ENCODE data around the gene RBM5.

RBM5 gene

GRCh38 chr3:50147861-50148260, 59.1 kb downstream of the RBM5 start:
- DNase-seq (ENCODE audit: insufficient read length, low spot score): no peak
- TF ChIP-seq SPI1 (IDR thresholded peaks at IDR 0.05; ENCODE audit: low read depth, low read length) (no peak), POLR2A (IDR thresholded peaks at IDR 0.05; ENCODE audit: low read depth, low read length) (no peak), POLR2AphosphoS5 (IDR thresholded peaks at IDR 0.05; ENCODE audit: low read depth, low read length) (no peak), TAF1 (IDR thresholded peaks at IDR 0.05; ENCODE audit: low read depth, low read length) (no peak), POU2F2 (IDR thresholded peaks at IDR 0.05; ENCODE audit: low read depth, low read length) (no peak), PAX5 (IDR thresholded peaks at IDR 0.05; ENCODE audit: insufficient read depth, low read length, severe bottlenecking) (no peak)
- FAIRE-seq: no peak

GRCh38 chr3:50150404-50150750, 61.7 kb downstream of the RBM5 start:
- TF ChIP-seq POLR2AphosphoS5 (IDR thresholded peaks at IDR 0.05; ENCODE audit: low read depth, low read length) (no peak), SPI1 (IDR thresholded peaks at IDR 0.05; ENCODE audit: low read depth, low read length) (no peak), POLR2A (IDR thresholded peaks at IDR 0.05; ENCODE audit: low read depth, low read length) (no peak), POU2F2 (IDR thresholded peaks at IDR 0.05; ENCODE audit: low read depth, low read length) (no peak), TAF1 (IDR thresholded peaks at IDR 0.05; ENCODE audit: low read depth, low read length) (no peak), PAX5 (IDR thresholded peaks at IDR 0.05; ENCODE audit: insufficient read depth, low read length, severe bottlenecking) (no peak)
- FAIRE-seq: no peak
- no peak for DNase-seq (ENCODE audit: insufficient read length, low spot score)

- DNase-seq (ENCODE audit: insufficient read length, low spot score): no peak
- TF ChIP-seq TAF1 (IDR thresholded peaks at IDR 0.05; ENCODE audit: low read depth, low read length) (no peak), POU2F2 (IDR thresholded peaks at IDR 0.05; ENCODE audit: low read depth, low read length) (no peak), POLR2AphosphoS5 (IDR thresholded peaks at IDR 0.05; ENCODE audit: low read depth, low read length) (no peak), POLR2A (IDR thresholded peaks at IDR 0.05; ENCODE audit: low read depth, low read length) (no peak), PAX5 (IDR thresholded peaks at IDR 0.05; ENCODE audit: insufficient read depth, low read length, severe bottlenecking) (no peak), SPI1 (IDR thresholded peaks at IDR 0.05; ENCODE audit: low read depth, low read length) (no peak)
- no peak for FAIRE-seq
Measured at GRCh38 chr3:50150863-50151686, 62.4 kb downstream of the RBM5 start.

GRCh38 chr3:50151728-50152127, 63.0 kb downstream of the RBM5 start:
- no peak for DNase-seq (ENCODE audit: insufficient read length, low spot score)
- TF ChIP-seq POU2F2 (IDR thresholded peaks at IDR 0.05; ENCODE audit: low read depth, low read length) (no peak), SPI1 (IDR thresholded peaks at IDR 0.05; ENCODE audit: low read depth, low read length) (no peak), PAX5 (IDR thresholded peaks at IDR 0.05; ENCODE audit: insufficient read depth, low read length, severe bottlenecking) (no peak), POLR2A (IDR thresholded peaks at IDR 0.05; ENCODE audit: low read depth, low read length) (no peak), POLR2AphosphoS5 (IDR thresholded peaks at IDR 0.05; ENCODE audit: low read depth, low read length) (no peak), TAF1 (IDR thresholded peaks at IDR 0.05; ENCODE audit: low read depth, low read length) (no peak)
- no peak for FAIRE-seq

GRCh38 chr3:50153782-50154475, 65.2 kb downstream of the RBM5 start:
- no peak for FAIRE-seq
- TF ChIP-seq SPI1 (IDR thresholded peaks at IDR 0.05; ENCODE audit: low read depth, low read length) (no peak), POLR2A (IDR thresholded peaks at IDR 0.05; ENCODE audit: low read depth, low read length) (no peak), PAX5 (IDR thresholded peaks at IDR 0.05; ENCODE audit: insufficient read depth, low read length, severe bottlenecking) (no peak), POLR2AphosphoS5 (IDR thresholded peaks at IDR 0.05; ENCODE audit: low read depth, low read length) (no peak), TAF1 (IDR thresholded peaks at IDR 0.05; ENCODE audit: low read depth, low read length) (no peak)
- DNase-seq (ENCODE audit: insufficient read length, low spot score): no peak

- DNase-seq (ENCODE audit: insufficient read length, low spot score) (no peak), FAIRE-seq (peak; percentile 40)
Measured at GRCh38 chr3:50154476-50154839, 65.7 kb downstream of the RBM5 start.

GRCh38 chr3:50154840-50155490, 66.2 kb downstream of the RBM5 start, which contains the start of gene SEMA3F:
Gene SEMA3F, plus strand, starts transcription at chr3:50155324. Its CDS starts 4,299 bp downstream, at chr3:50159623.
- DNase-seq (ENCODE audit: insufficient read length, low spot score) (peak; percentile 98), FAIRE-seq (peak; percentile 70)
- 0 out of 2 replicates have a peak, but pooled peaks have one; percentile 18 for TF ChIP-seq POU2F2 (IDR thresholded peaks at IDR 0.05; ENCODE audit: low read depth, low read length)
- no peak for TF ChIP-seq POLR2AphosphoS5 (IDR thresholded peaks at IDR 0.05; ENCODE audit: low read depth, low read length)
- no peak for TF ChIP-seq SPI1 (IDR thresholded peaks at IDR 0.05; ENCODE audit: low read depth, low read length)
- no peak for TF ChIP-seq PAX5 (IDR thresholded peaks at IDR 0.05; ENCODE audit: insufficient read depth, low read length, severe bottlenecking)
- TF ChIP-seq TAF1 (IDR thresholded peaks at IDR 0.05; ENCODE audit: low read depth, low read length): no peak
- no peak for TF ChIP-seq POLR2A (IDR thresholded peaks at IDR 0.05; ENCODE audit: low read depth, low read length)

More at GRCh38 chr3:50154476-50154839, 65.7 kb downstream of the RBM5 start:
- TF ChIP-seq PAX5 (IDR thresholded peaks at IDR 0.05; ENCODE audit: insufficient read depth, low read length, severe bottlenecking) (no peak), SPI1 (IDR thresholded peaks at IDR 0.05; ENCODE audit: low read depth, low read length) (no peak), POU2F2 (IDR thresholded peaks at IDR 0.05; ENCODE audit: low read depth, low read length) (no peak), TAF1 (IDR thresholded peaks at IDR 0.05; ENCODE audit: low read depth, low read length) (no peak), POLR2A (IDR thresholded peaks at IDR 0.05; ENCODE audit: low read depth, low read length) (no peak), POLR2AphosphoS5 (IDR thresholded peaks at IDR 0.05; ENCODE audit: low read depth, low read length) (no peak)

- DNase-seq (ENCODE audit: insufficient read length, low spot score): no peak
- TF ChIP-seq PAX5 (IDR thresholded peaks at IDR 0.05; ENCODE audit: insufficient read depth, low read length, severe bottlenecking) (no peak), TAF1 (IDR thresholded peaks at IDR 0.05; ENCODE audit: low read depth, low read length) (no peak), POLR2A (IDR thresholded peaks at IDR 0.05; ENCODE audit: low read depth, low read length) (no peak), SPI1 (IDR thresholded peaks at IDR 0.05; ENCODE audit: low read depth, low read length) (no peak), POLR2AphosphoS5 (IDR thresholded peaks at IDR 0.05; ENCODE audit: low read depth, low read length) (no peak), POU2F2 (IDR thresholded peaks at IDR 0.05; ENCODE audit: low read depth, low read length) (no peak)
Measured at GRCh38 chr3:50155491-50155878, 66.8 kb downstream of the RBM5 start.

GRCh38 chr3:50155891-50156290, 67.2 kb downstream of the RBM5 start:
- TF ChIP-seq POLR2AphosphoS5 (IDR thresholded peaks at IDR 0.05; ENCODE audit: low read depth, low read length): no peak
- TF ChIP-seq POU2F2 (IDR thresholded peaks at IDR 0.05; ENCODE audit: low read depth, low read length): no peak
- TF ChIP-seq POLR2A (IDR thresholded peaks at IDR 0.05; ENCODE audit: low read depth, low read length): no peak
- TF ChIP-seq SPI1 (IDR thresholded peaks at IDR 0.05; ENCODE audit: low read depth, low read length): no peak
- TF ChIP-seq PAX5 (IDR thresholded peaks at IDR 0.05; ENCODE audit: insufficient read depth, low read length, severe bottlenecking): no peak
- TF ChIP-seq TAF1 (IDR thresholded peaks at IDR 0.05; ENCODE audit: low read depth, low read length): no peak
- FAIRE-seq (no peak), DNase-seq (ENCODE audit: insufficient read length, low spot score) (no peak)

More at GRCh38 chr3:50155491-50155878, 66.8 kb downstream of the RBM5 start:
- no peak for FAIRE-seq

Measured in GM12891 (cell line).